ENCODE measurements around the gene SLC17A3. TPM values are rescaled to one million over a fixed set of nuclear protein-coding genes. Genes with fewer than 3 reads are reported as not detected.

Gene SLC17A3
- total RNA-seq, 1 donor from 2014 or later = not detected

DNA sequence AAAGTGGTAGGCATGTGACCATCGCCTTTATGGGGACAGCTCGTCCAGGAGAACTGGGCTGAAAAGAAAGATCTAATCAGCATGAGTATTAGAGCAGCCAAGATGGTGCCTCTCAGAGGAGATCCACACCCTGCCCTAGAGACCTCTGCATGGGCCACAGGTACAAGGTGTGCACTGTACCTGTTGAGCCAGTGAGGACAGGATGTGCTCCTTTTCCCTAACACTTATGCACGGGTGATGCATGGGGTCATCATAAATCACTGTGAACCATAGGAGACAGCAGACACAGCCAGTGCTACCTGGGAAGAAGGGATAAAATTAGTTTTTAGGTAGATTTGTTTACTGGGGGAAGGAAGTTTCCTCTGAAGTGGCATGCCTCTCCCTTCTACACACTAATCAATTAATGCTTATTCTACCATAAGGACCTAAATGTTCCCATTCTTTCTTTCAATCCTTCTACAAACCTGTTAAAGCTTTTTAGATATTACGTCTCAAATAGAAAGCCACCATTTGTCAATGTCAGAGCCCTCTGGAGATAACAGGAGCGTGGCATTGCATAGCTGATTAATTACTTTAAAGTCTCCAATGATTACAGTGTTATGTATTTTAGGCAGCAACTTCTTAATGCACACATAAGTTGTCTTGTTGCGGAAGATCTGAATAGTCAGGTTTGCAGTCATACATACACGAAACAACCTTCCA lies 42.9 kb upstream of the SLC17A3 start:
- Mint-ChIP-seq H3K36me3 (no peaks in the 10 kb centered on the region), H3K4me1 (no peaks in the 10 kb centered on the region), H3K27ac (no peak overlapping the region), H3K9me3 (no peaks in the 10 kb centered on the region), H3K27me3 (ENCODE audit: low read depth) (peaks cover 30% of the 10 kb centered on the region), H3K4me3 (no peak overlapping the region)
- TF ChIP-seq, protein P1, sequence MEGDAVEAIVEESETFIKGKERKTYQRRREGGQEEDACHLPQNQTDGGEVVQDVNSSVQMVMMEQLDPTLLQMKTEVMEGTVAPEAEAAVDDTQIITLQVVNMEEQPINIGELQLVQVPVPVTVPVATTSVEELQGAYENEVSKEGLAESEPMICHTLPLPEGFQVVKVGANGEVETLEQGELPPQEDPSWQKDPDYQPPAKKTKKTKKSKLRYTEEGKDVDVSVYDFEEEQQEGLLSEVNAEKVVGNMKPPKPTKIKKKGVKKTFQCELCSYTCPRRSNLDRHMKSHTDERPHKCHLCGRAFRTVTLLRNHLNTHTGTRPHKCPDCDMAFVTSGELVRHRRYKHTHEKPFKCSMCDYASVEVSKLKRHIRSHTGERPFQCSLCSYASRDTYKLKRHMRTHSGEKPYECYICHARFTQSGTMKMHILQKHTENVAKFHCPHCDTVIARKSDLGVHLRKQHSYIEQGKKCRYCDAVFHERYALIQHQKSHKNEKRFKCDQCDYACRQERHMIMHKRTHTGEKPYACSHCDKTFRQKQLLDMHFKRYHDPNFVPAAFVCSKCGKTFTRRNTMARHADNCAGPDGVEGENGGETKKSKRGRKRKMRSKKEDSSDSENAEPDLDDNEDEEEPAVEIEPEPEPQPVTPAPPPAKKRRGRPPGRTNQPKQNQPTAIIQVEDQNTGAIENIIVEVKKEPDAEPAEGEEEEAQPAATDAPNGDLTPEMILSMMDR (IDR thresholded peaks at IDR 0.05; ENCODE audit: unreplicated experiment) = no peak
- no peak for DNase-seq (ENCODE audit: low spot score in 2 of 2, unreplicated experiment in 2 of 2)

DNA sequence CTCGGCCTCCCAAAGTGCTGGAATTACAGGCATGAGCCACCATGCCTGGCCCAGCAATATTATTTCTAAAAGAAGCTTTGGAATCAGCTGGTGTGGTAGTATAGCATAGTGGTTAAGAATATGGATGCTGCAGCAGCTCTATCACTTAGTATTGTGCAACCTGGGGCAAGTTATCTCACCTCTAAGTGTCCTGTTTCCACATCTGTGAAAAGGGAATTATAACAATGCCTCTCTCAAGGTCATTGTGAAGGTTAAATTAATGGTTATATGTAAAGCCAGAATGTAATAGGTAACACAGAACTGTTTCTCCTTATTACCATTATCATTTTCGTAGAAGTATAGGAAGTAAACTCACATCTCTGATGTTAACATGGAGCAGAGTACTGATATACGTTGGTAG lies 42.3 kb upstream of the SLC17A3 start:
- H3K4me1 Mint-ChIP-seq = no peaks in the 10 kb centered on the region
- TF ChIP-seq, protein P1 (IDR thresholded peaks at IDR 0.05; ENCODE audit: unreplicated experiment) = no peak
- DNase-seq (ENCODE audit: low spot score in 2 of 2, unreplicated experiment in 2 of 2) = no peak
- peaks cover 30% of the 10 kb centered on the region for H3K27me3 Mint-ChIP-seq (ENCODE audit: low read depth)
- no peak overlapping the region for H3K27ac Mint-ChIP-seq
- no peaks in the 10 kb centered on the region for H3K9me3 Mint-ChIP-seq
- H3K36me3 Mint-ChIP-seq = no peaks in the 10 kb centered on the region
- H3K4me3 Mint-ChIP-seq = no peak overlapping the region

DNA sequence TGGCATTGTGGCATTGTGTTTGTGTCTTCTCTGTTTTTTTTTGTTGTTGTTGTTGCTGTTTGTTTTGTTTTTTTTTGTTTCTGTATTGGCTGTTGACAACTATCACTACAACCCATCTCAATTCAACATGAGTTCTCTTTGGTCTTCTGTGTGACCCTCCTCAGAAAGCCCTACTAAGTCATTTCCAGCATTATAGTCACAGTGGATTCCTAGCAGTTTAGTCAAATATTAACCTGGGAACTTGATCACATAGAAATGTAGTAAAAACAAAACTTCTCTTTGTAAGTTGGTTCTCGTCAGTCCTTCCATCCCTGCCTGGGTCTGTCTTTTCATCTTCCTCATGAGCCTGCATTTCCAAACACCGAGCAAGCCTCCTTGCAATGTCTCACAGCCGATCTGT lies 39.7 kb upstream of the SLC17A3 start:
- DNase-seq (ENCODE audit: low spot score in 2 of 2, unreplicated experiment in 2 of 2) = no peak
- Mint-ChIP-seq H3K4me1 (no peaks in the 10 kb centered on the region), H3K4me3 (no peak overlapping the region), H3K9me3 (no peaks in the 10 kb centered on the region), H3K36me3 (no peaks in the 10 kb centered on the region), H3K27me3 (ENCODE audit: low read depth) (peaks cover 20% of the 10 kb centered on the region), H3K27ac (no peak overlapping the region)
- TF ChIP-seq, protein P1 (IDR thresholded peaks at IDR 0.05; ENCODE audit: unreplicated experiment) = no peak

DNA sequence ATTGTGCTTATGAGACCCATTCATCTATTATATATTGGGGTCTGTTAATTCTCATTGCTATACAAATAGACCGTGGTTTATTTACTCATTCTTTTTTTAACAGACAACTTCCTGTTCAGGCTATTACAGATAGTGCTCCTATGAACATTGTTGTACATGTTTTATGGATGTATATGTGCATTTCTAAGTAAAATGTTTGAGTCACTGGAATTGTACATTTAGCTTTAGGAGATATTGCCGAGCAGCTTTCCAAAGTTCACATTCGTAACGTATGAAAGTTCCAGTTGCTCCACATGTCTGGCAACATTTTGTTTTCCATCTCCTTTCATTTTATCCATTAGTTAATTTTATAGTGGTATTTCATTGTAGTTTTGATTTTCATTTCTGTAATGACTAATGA lies 37.3 kb upstream of the SLC17A3 start:
- H3K9me3 Mint-ChIP-seq = no peaks in the 10 kb centered on the region
- peaks cover 30% of the 10 kb centered on the region for H3K27me3 Mint-ChIP-seq (ENCODE audit: low read depth)
- no peaks in the 10 kb centered on the region for H3K36me3 Mint-ChIP-seq
- no peak overlapping the region for H3K4me3 Mint-ChIP-seq
- no peaks in the 10 kb centered on the region for H3K4me1 Mint-ChIP-seq
- no peak overlapping the region for H3K27ac Mint-ChIP-seq
- no peak for DNase-seq (ENCODE audit: low spot score in 2 of 2, unreplicated experiment in 2 of 2)
- TF ChIP-seq, protein P1 (IDR thresholded peaks at IDR 0.05; ENCODE audit: unreplicated experiment) = no peak

DNA sequence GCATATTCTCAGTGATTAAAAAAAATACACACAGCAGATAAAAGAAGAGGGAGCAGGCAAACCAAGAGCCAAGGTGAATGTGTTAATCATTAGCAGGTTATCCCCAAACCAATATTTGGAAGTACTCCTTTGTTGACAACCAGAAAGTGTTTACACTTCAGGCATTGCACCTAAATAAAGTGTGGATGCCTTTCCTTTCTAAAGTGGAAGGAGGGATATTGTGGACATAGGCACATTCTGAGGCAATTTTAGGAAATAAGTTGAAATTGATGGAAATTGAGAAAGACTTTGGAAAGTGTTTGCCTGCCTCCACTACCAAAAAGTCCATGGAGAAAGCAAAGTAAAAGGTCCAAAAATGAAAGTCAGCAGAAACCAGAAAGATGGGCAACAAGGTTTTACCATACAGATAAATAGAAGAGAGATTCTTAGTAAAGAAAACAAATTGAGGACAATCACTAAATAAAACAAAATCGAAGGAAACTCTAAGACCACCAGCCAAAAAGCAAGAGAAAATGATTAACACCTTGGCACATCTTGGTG lies 33.5 kb upstream of the SLC17A3 start:
- peaks cover 28% of the 10 kb centered on the region for H3K27me3 Mint-ChIP-seq (ENCODE audit: low read depth)
- no peak overlapping the region for H3K27ac Mint-ChIP-seq
- no peak for DNase-seq (ENCODE audit: low spot score in 2 of 2, unreplicated experiment in 2 of 2)
- H3K9me3 Mint-ChIP-seq = no peaks in the 10 kb centered on the region
- no peak overlapping the region for H3K4me3 Mint-ChIP-seq
- H3K4me1 Mint-ChIP-seq = no peaks in the 10 kb centered on the region
- TF ChIP-seq, protein P1 (IDR thresholded peaks at IDR 0.05; ENCODE audit: unreplicated experiment) = no peak
- no peaks in the 10 kb centered on the region for H3K36me3 Mint-ChIP-seq
